HPDE6-E6E7 (cell line): ENCODE measurements around the gene OTULIN.

Experiments
- DNase-seq: peaks from one replicate; pipeline ENCODE4 v3.0.0; 2011; ENCODE audit warnings: missing footprints; ENCODE audit errors: extremely low spot score

The OTULIN gene

GRCh38 chr5:14664270-14665100 lies at the start of gene OTULIN:
Gene OTULIN, plus strand, starts transcription at chr5:14664718. Its CDS starts 108 bp downstream, at chr5:14664826.
- peak; percentile 85 for DNase-seq

- DNase-seq, result no peak
Observed at GRCh38 chr5:14615365-14615764, 49.2 kb upstream of the OTULIN start.

DNA sequence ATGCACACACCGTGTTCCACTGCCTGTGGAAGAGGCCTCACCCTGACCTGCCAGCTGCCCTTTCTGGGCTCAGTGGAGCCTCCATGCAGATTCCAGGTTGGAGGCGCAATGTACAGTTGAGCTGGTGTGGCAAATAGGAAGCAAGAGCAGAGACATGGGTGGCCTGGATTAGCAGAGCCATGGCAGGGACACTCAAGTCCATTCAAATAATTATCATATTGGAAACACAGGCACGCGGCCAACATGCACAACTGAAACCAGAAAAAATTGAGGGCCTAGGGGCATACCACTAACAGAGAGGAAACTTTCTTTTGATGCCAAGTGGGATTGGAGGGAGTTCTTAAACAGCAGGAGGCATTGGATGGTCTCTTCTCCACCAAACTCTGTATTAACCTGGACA lies 47.1 kb upstream of the OTULIN start:
- DNase-seq, result no peak

GRCh38 chr5:14627270-14627669 lies 37.2 kb upstream of the OTULIN start:
- DNase-seq, result no peak

DNA sequence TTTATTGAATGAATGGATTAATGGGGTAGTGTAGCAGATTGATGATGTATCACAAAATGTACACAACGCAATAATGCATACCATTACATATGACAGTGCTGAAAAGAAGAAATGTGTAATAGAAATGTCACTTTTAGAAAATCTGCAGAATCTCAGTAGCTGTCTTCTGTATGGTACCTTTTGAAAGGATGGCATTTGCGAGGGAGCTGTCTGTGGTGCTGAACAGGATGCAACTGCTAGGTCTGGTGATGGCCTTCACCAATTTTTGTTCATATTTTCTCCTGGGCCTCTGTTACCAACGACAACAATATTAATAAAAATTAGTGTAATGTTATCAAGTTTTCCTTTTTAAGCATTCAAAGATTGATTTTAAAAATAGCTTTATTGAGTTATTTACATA lies 36.2 kb upstream of the OTULIN start:
- peak; percentile 26 for DNase-seq

- DNase-seq, result no peak
Observed at GRCh38 chr5:14630671-14631070, 33.8 kb upstream of the OTULIN start.

- DNase-seq, result no peak
Observed at GRCh38 chr5:14635656-14636055, 28.9 kb upstream of the OTULIN start.

GRCh38 chr5:14640765-14641164 lies 23.8 kb upstream of the OTULIN start:
- DNase-seq, result no peak

DNA sequence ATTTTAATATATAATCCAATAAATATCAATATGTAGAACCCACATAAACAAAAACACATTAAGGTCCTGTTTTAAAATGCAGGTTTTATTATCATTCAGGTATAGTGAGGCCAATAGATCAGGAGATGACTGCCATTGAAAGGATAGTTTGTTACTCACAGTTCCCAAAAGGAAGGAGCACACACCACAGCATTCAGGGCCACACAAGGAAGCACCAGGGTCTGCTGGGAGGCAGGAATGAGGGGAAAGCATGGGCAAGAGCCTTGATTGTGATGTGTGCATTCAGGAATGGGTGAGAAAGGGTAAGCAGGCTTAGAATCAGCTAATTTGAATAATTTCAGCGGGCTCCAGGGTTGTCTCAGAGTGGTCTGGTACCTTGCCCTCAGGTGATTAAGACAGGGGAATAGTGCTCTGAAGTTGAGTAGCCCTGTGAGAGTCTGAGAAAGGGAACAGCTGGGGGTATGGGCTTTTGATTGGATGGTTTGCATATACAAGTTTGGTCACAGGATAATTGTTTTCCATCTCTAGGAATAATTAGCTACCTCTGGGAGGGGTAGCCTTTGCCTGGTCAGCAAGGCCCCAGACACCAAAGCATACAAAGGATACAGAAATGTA lies 19.8 kb upstream of the OTULIN start:
- DNase-seq, result no peak

- DNase-seq, result no peak
Observed at GRCh38 chr5:14650052-14650451, 14.5 kb upstream of the OTULIN start.

DNA sequence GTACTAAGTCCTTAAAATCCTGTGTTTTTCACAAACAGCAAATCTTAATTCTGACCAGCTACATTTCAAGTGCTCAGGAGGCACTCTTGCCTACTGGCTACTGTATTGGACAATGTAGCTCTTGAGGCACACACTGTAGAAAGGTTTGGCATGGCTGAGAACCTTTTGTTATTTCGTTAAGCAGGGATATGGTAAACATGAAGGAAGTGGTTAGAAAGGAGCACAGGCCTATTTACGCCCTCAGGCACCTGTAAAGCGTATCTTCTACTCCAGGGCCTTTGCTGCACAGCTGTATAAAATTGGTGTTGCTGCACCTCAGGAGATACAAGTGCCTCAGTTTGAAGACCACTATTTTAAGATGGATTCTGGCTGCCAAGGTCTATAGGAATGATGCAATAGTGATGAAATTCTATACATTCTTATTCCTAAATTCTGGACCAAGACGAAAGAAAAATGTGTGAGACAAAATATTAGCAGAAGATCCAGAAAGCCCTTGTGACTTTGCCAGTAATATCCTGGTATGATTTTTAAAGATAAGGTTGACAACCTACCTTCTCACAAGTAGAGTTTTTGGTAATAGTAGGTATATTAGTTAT lies 9.3 kb upstream of the OTULIN start:
- DNase-seq, result no peak

DNA sequence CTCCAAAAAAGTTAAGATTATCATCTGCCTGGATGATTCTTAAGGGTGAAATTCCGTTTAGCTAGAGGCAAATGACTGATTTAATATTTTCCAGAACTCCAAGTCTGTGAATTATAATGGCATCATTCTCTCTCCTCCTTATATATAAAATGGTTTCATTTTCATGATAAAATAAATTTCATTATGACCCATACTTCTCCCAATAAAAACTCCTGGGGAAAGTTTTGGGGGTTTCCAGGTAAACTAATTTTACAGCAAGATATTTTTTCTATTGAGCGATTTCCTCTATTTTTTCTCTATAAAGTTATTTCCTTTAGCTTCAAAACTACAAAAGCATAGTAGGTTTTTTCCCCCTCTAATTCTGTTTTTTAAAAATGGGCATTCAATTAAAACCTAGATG lies 7.6 kb upstream of the OTULIN start:
- no peak for DNase-seq

- DNase-seq, result no peak
Observed at GRCh38 chr5:14659821-14660607, 4.5 kb upstream of the OTULIN start.

DNA sequence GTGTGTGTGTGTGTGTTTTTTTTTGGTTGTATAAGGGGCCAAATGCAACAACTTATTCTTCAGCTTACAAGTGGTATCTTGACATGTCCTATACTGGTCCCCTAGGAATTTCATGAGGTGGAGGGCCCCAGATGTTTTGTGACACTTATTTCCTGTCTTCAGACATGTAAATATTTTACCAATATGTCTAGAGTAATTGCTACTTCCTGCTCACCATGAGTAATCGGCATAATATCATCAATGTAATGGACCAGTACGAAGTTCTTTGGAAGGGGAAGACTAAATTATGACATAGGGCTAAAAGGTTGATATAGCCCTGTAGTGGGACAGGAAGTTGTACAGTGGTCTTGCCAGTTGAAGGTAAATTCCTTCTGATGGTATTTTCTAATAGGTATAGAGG lies 3.7 kb upstream of the OTULIN start:
- DNase-seq, result no peak

GRCh38 chr5:14662721-14663260 lies 1.7 kb upstream of the OTULIN start:
- no peak for DNase-seq

DNA sequence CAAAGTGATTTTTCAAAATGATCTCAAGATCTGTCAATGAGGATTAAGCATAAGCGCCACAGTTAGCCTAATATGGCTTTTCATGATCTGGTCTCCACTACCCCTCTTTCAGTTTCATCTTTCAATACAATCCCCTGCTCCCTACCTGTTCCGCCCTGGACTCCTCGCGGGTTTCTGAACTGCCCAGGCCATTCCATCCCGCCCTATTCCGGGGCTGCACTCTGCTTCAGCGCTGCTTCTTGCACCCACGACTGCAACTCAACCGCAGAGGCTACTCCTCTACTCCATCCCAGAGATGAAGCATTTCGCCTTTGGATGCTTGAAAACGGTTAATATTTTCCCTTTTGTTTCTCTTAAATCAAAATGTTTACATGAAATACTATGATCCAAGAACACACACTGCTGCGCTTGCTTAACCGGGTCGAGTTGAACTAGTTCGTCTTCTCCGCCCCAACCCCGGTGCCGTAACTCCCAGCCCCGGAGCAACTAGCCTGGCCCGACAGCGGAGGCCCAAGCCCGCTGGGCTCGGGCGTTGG lies 716 bp upstream of the OTULIN start:
- DNase-seq, result no peak

- DNase-seq, result no peak
Observed at GRCh38 chr5:14665101-14665822, 744 bp downstream of the OTULIN start.

DNA sequence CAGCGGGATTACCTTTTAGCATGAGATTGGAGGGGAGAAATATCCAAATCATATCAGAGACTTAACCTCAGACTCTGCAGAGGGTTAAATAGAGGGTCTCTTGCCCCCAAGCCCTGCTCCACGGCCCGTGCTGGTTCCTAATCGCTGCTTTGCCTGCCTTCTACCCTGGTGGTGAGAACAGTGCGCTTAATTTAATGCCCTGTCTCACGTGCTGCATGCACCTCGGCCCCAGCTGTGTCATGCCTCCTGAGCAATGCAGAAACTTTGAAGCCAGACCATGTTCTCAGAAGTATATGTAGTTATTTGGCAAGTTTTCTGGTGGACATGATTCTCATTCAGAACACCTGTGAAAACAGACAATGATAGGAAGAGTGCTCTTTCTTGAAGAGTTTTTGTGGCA lies 1.4 kb downstream of the OTULIN start:
- peak; percentile 47 for DNase-seq

DNA sequence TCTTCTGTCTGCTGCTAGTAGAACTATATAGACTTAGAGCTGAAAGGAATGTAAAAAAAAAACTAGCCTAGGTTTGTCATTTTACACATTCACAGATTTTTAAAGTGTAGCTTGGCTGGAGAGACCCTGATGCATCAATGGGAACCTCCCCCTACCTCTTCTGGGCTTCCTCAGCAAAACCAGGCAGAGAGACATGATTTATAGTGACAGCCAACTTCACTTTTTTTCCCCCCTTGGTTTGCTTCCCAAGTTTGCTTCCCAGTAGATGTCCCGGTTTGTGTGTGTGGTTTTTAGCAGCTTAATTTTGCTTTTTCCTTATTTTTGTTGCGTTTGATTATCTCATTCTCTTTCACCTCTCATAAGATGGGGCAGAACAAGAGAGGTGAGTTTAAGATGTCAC lies 1.8 kb downstream of the OTULIN start:
- no peak for DNase-seq

- no peak for DNase-seq
Observed at GRCh38 chr5:14667290-14667689, 2.8 kb downstream of the OTULIN start.

DNA sequence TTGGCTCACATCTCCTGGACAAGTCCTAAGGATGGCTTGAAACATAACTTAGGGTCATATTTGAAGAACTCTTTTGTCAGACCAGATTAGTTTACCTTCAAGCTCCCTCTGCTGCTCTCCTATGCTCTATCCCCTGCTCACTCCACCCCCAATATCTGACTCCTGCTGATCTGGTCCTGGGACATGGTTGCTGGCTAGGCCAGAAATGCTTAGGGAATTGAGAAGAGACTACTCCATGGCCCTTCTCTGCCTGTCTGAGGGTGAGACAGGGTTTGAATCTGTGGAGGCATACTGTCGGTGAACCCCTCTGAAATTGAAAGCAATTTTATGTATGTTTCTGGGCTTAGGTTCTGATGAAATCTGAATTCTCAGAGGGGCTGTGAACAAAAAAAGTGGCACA lies 3.3 kb downstream of the OTULIN start:
- DNase-seq, result no peak
